ENCODE data around the gene SH2D7. TPM values are rescaled to one million over a fixed set of nuclear protein-coding genes. Genes with fewer than 3 reads are reported as not detected.

The SH2D7 gene
- total RNA-seq, 4 donors from 2014 or later = not detected

GRCh38 chr15:78102741-78103140, 10.4 kb downstream of the SH2D7 start:
- ATAC-seq (ENCODE audit: low FRiP score) = no peak

DNA sequence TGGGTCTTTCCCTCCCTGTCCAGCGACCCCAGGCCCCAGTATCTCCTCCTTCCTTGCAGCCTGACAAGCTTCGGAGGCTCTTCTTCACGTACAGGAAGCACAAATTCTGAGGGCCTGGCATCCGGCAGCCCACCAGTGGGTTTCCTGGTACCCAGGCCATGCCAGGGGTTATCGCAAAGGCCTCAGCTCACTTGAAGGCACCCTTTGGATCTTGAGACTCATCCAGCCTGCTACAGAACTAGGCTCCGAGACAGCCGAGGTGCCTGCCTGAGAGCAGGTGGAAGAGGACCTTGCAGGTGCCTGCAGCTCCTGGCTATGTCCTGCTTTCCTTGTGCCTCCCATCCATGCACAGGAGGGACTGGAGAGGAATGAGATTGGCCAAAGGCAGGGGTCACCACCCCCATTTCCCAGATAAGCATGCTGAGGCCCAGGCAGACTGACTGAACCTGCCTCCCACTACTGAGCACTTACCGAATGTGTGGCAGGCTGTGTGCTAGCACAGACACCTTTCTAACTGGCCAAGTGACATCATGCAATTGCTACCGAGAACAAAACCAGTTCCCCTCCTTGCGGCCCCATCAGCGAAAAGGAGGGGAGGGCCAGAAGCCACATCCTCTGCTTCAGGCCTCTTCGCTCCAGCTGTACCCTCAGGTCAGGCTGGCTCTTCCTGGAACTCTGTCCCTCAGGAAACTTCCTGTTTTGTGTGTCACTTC, 11.2 kb downstream of the SH2D7 start:
- TF ChIP-seq, protein P1, sequence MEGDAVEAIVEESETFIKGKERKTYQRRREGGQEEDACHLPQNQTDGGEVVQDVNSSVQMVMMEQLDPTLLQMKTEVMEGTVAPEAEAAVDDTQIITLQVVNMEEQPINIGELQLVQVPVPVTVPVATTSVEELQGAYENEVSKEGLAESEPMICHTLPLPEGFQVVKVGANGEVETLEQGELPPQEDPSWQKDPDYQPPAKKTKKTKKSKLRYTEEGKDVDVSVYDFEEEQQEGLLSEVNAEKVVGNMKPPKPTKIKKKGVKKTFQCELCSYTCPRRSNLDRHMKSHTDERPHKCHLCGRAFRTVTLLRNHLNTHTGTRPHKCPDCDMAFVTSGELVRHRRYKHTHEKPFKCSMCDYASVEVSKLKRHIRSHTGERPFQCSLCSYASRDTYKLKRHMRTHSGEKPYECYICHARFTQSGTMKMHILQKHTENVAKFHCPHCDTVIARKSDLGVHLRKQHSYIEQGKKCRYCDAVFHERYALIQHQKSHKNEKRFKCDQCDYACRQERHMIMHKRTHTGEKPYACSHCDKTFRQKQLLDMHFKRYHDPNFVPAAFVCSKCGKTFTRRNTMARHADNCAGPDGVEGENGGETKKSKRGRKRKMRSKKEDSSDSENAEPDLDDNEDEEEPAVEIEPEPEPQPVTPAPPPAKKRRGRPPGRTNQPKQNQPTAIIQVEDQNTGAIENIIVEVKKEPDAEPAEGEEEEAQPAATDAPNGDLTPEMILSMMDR (IDR thresholded peaks at IDR 0.05) = no peak
- DNase-seq (ENCODE audit: low spot score) = no peak
- ATAC-seq (ENCODE audit: low FRiP score) = no peak

More at GRCh38 chr15:78102741-78103140, 10.4 kb downstream of the SH2D7 start:
- TF ChIP-seq, protein P1 (IDR thresholded peaks at IDR 0.05) = no peak
- DNase-seq (ENCODE audit: low spot score) = no peak

DNA sequence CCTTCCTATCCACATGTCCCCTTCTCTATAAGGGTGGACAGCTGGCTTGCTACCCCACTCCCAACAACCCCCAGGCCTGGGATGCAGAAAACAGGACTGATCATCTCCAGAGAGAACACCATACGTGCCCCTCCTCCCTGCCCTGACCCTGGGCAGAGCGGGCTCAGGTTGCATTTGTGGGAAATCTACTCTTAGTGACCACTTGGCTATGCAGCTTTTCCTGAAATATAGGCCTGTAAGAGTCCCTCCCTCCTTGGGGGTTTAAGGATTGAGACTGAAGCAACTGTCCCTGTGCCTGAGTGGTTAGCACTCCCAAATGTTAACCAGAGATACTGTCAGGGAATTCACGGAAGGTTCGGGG, 11.7 kb downstream of the SH2D7 start:
- DNase-seq (ENCODE audit: low spot score) (no peak), ATAC-seq (ENCODE audit: low FRiP score) (no peak)

GRCh38 chr15:78104566-78105475, 12.5 kb downstream of the SH2D7 start:
- ATAC-seq (ENCODE audit: low FRiP score) (no peak), DNase-seq (ENCODE audit: low spot score) (no peak)
- TF ChIP-seq, protein P1 (IDR thresholded peaks at IDR 0.05) = no peak

More for the DNA sequence above, 11.7 kb downstream of the SH2D7 start:
- TF ChIP-seq, protein P1 (IDR thresholded peaks at IDR 0.05) = no peak

- DNase-seq (ENCODE audit: low spot score) = no peak
- no peak for ATAC-seq (ENCODE audit: low FRiP score)
- TF ChIP-seq, protein P1 (IDR thresholded peaks at IDR 0.05) = no peak
Measured at GRCh38 chr15:78105476-78106241, 13.3 kb downstream of the SH2D7 start.

DNA sequence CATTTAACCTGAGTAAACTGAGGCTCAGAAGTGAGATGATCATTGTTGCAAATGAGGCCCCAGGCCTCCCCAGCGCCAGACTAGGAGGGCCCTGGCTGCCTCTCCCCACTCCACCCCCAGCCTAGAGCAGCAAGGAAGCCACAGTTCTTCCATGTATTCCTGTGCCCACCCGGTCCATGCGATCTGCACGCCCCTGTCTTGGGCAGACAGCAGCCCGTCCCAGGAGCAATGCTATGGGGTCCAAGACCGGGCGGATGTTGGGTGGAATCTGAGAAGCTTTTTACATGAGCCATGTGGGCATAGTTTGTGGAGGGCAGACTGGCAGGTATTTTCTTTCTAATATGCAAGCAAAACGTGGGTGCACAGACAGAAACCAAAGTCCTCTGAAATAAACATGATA, 15.1 kb downstream of the SH2D7 start:
- TF ChIP-seq, protein P1 (IDR thresholded peaks at IDR 0.05) = no peak
- no peak for DNase-seq (ENCODE audit: low spot score)

More for the DNA sequence above, 15.1 kb downstream of the SH2D7 start:
- no peak for ATAC-seq (ENCODE audit: low FRiP score)
